GM10266 (cell line): ENCODE measurements around the gene CPA1.

Source experiments
- DNase-seq: peaks from one replicate; pipeline ENCODE4 v3.0.0; 2012; ENCODE audit errors: extremely low spot score
- CTCF ChIP-seq: IDR thresholded peaks from 2 replicates; pipeline ENCODE4 v1.5.1; 2012; ENCODE audit warnings: mild to moderate bottlenecking, low read depth; ENCODE audit not compliant: control insufficient read depth, insufficient read depth; ENCODE audit errors: missing control alignments

CPA1 gene

GRCh38 chr7:130419658-130420057, 39.4 kb downstream of the CPA1 start:
- no peak for DNase-seq
- TF ChIP-seq CTCF: no peak

DNA sequence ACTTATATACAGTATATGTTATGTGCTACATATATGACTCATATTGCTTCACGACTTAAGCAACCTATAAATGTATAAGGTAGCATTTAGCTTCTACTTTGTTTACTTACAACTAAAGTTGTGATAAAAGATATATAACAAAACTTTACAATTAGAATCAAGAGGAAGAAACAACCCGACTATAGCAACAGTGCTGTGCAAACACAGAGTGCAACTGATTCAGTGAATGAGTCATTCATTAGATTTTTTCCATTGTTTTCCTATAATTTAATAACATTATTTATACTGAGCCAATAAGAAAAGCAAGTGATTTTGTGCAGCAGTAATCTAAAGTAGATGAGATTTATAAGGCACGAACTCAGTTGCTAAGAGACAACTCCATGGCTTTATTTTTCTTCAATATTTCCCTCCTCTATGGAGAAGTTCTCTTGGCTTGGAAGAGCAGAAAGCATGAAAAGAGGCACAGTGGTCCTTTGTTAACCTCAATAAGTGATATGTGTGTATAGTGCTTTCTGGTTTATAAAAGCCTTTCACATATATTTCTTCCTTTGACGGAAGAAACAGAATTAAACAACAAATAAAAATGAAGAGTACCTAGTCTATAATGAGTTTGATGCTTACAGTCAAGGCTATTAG, 40.8 kb downstream of the CPA1 start:
- no peak for DNase-seq
- TF ChIP-seq CTCF: no peak

DNA sequence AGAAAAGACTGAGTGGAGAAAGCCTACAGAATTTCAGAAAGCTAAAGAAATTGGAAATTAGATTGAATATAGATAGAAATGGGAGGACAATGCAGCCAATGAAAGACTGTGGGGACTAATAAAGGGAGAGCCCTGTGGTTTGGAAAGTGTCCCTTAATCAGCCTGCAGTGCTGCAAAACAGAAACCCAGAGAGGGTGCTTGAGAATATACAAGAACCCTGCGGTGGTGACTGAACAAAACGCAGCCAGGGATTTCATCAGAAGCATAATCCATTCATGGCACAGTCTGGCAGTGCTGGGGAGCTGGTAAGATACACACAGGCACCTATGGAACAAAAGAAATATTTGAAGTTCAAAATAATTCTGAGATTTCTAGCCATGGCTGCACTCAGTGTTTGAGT, 41.4 kb downstream of the CPA1 start:
- TF ChIP-seq CTCF: no peak

GRCh38 chr7:130423501-130424037, 43.3 kb downstream of the CPA1 start:
- no peak for DNase-seq
- TF ChIP-seq CTCF: no peak

More for the DNA sequence above, 41.4 kb downstream of the CPA1 start:
- DNase-seq: no peak

GRCh38 chr7:130425796-130426195, 45.5 kb downstream of the CPA1 start:
- no peak for DNase-seq
- no peak for TF ChIP-seq CTCF

DNA sequence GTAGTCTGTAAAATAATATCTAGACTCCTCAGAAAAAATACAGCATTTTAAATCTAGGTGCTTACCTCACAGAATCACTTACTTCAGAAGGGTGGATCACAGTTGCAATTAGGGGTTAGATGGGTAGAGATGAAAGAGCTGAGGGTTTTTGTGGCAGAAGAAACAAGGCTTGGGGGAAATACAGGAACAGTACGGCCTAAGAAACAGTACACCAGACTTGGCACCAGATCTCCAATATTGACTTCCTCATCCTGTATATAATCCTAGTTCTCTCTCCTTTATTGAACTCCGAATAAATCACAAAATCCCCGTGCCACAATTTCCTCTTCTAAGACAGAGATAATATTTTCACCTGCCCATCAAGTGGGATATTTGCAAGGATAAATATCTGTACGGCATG, 46.3 kb downstream of the CPA1 start:
- no peak for TF ChIP-seq CTCF
- no peak for DNase-seq

- TF ChIP-seq CTCF: no peak
Observed at GRCh38 chr7:130429019-130429418, 48.7 kb downstream of the CPA1 start.

More at GRCh38 chr7:130429019-130429418, 48.7 kb downstream of the CPA1 start:
- no peak for DNase-seq
